Measurements from ENCODE around the gene RNF145.
A peak's percentile ranks its signal among the peaks of the same experiment; 100 is the strongest.

RNF145 gene

DNA sequence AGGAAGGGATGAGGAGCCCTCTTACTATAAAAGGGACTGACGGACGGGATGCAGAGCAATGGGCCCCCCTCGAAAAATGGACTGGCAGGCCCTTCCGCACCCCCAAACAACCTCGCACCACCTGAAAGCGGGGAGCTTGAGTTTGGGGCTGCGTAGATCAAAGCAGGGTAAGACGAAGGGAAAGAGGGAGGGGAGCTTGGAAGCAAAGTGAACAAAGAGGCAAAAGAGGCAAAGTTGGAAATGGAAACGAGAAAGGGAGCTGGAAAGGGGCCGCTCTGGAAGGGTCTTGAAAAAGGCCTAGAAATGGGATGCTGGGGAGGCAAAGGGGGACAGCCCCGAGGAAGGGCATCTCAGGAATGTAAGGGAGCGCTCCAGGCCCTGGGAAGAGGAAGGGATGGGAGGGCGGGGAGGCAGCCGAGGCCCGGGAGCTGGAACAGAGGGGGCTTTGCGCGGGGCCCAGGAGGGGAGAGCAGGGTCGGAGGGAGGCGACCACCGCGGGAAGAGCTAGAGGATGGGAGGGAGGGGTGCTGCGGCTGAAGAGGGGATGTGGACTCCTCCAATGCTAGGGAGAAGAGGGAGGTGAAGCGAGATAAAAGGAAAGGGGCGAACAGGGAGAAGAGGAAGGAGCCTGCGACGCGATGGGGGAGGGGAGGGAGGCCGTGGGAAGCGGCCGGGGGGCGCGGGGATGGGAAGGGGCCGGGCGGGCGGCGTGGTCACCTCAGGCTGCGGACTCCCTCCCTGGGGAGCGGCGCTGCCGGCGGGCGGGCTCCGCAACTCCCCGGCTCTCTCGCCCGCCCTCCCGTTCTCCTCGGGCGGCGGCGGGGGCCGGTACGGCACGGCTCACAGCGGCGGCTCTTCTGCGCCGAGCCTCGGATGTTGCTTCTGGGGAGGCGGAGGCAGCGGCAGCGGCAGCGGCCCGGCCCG is 577 bp downstream of the RNF145 start:
- TF ChIP-seq FOXM1 (IDR thresholded peaks at IDR 0.05; ENCODE audit: borderline replicate concordance) (no peak), NFRKB (IDR thresholded peaks at IDR 0.05) (no peak), ELF4 (IDR thresholded peaks at IDR 0.05) (no peak), LEF1 (IDR thresholded peaks at IDR 0.05; ENCODE audit: borderline replicate concordance) (no peak), SUZ12 (IDR thresholded peaks at IDR 0.05) (no peak), FOXK2 (IDR thresholded peaks at IDR 0.05) (no peak), HDGF (IDR thresholded peaks at IDR 0.05; ENCODE audit: borderline replicate concordance) (no peak), ZNF384 (IDR thresholded peaks at IDR 0.05) (no peak), TARDBP (IDR thresholded peaks at IDR 0.05) (no peak), CTBP1 (IDR thresholded peaks at IDR 0.05; ENCODE audit: borderline replicate concordance) (no peak), BHLHE40 (IDR thresholded peaks at IDR 0.05; ENCODE audit: borderline replicate concordance) (no peak), FOXA1 (IDR thresholded peaks at IDR 0.05) (no peak), SP1 (IDR thresholded peaks at IDR 0.05) (no peak), ARNT (IDR thresholded peaks at IDR 0.05) (no peak), L3MBTL2 (conservative IDR thresholded peaks at IDR 0.05) (no peak)
- TF ChIP-seq, protein P1, sequence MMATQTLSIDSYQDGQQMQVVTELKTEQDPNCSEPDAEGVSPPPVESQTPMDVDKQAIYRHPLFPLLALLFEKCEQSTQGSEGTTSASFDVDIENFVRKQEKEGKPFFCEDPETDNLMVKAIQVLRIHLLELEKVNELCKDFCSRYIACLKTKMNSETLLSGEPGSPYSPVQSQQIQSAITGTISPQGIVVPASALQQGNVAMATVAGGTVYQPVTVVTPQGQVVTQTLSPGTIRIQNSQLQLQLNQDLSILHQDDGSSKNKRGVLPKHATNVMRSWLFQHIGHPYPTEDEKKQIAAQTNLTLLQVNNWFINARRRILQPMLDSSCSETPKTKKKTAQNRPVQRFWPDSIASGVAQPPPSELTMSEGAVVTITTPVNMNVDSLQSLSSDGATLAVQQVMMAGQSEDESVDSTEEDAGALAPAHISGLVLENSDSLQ (IDR thresholded peaks at IDR 0.05): no peak
- no peak for DNase-seq (ENCODE audit: extremely low spot score)
- ChIA-PET CTCF (interaction anchor here (0.6 kb wide), 1 partner anchor 537 kb away, joined by 3 read pairs; no protein-coding TSS in a partner anchor), POLR2A (interaction anchor here (1.4 to 2.0 kb wide), 3 partner anchors 22 to 54 kb away, joined by 4 to 6 read pairs (median 4); no protein-coding TSS in a partner anchor)

DNA sequence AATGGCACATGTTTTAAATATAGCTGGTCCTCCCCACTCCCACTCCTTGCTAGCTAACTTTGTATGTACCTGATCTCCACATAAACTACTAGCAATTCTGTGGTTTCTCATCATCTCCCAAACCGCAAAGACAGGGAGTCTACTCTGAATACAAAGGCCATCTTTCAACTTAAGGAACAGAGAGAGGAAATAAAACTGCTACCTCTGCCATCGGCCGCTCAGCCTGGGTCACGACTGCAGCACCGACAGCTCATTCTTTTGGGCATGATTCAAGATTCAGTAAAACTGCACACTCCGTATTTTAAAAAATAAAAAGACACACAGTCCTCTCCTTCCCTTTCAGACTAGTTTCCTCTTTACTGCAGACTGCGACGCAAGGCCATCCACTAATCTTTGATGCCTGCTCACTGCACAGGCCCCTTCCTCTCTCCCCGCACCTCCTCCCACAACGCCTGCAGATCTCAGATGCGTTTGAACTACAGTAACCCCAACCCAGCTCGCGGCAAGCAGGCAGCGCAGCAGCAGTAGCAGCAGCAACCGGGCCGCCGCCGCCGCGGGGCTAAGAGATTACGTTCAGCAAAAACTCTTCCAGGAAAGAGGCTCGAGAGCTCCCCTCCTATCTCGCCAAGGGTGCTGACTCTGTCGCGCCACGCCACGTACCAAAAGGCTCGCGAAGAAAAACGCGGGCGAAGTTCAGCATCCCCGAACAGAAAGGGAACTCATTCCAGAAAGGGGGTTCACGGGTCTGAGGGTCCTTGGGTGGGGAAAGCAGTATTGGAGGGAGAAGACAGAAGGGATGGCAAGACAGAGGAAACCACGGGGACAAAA is 1.5 kb downstream of the RNF145 start:
- CTCF ChIA-PET: interaction anchor here (0.7 to 2.7 kb wide), 2 partner anchors 45 to 51 kb away, joined by 3 to 10 read pairs; no protein-coding TSS in a partner anchor
- no peak for TF ChIP-seq CTBP1 (IDR thresholded peaks at IDR 0.05; ENCODE audit: borderline replicate concordance)
- peak; percentile 68 for DNase-seq (ENCODE audit: extremely low spot score)
- POLR2A ChIA-PET: interaction anchor here (0.6 to 2.0 kb wide), 5 partner anchors 23 to 82 kb away, joined by 3 to 6 read pairs (median 4); no protein-coding TSS in a partner anchor

DNA sequence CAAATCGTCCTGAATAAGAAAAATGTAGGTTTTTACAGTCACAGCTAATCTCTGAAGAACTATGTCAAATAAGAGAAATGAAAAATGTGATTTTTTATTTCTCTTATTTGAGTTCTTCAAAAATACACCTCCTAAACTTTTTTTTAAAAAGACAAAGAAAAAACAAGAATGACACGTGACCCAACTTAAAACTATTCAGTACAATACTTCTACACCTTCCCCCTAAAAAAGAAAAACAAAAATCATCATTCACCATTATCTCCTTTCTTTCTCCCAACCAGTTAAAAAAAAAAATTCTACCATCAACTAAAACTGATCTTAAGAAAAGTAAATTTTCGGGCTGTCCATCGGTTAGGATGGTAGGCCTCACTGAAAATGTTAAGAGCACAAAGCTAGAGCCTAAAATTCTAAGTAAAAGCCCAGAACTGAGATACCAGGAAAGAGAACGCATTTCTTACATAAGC is 2.1 kb downstream of the RNF145 start:
- DNase-seq (ENCODE audit: extremely low spot score): no peak
- TF ChIP-seq ZNF384 (IDR thresholded peaks at IDR 0.05): no peak
- POLR2A ChIA-PET: interaction anchor here (0.6 to 2.0 kb wide), 4 partner anchors 23 to 83 kb away, joined by 3 to 6 read pairs (median 4); no protein-coding TSS in a partner anchor
- CTCF ChIA-PET: interaction anchor here (0.7 to 2.7 kb wide), 2 partner anchors 44 to 50 kb away, joined by 3 to 10 read pairs; no protein-coding TSS in a partner anchor

DNA sequence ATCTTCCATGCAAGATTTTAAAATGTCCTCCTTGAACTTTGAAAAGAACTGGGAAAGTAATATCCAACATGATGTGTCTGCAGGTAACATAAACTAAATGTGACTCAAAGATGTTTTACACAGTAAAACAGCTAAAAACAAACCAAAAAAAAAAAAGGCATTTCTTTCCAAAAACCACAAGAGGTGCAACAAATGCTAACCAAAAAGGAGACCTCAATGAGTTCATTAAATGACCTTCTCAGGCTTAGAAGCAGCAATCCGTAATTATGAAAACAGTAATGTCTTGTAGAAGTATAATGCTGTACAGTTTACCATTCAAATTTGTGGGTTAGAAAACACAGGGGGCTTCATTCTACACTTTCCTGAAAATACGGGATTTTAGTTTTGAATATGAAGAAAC is 2.5 kb downstream of the RNF145 start:
- POLR2A ChIA-PET: no interaction called here
- TF ChIP-seq SP1 (IDR thresholded peaks at IDR 0.05) (no peak), TARDBP (IDR thresholded peaks at IDR 0.05) (no peak), FOXK2 (IDR thresholded peaks at IDR 0.05) (no peak), ELF4 (IDR thresholded peaks at IDR 0.05) (no peak)
- no peak for DNase-seq (ENCODE audit: extremely low spot score)
- CTCF ChIA-PET: interaction anchor here (0.6 to 2.7 kb wide), 2 partner anchors 50 to 711 kb away, joined by 8 to 10 read pairs; no protein-coding TSS in a partner anchor

DNA sequence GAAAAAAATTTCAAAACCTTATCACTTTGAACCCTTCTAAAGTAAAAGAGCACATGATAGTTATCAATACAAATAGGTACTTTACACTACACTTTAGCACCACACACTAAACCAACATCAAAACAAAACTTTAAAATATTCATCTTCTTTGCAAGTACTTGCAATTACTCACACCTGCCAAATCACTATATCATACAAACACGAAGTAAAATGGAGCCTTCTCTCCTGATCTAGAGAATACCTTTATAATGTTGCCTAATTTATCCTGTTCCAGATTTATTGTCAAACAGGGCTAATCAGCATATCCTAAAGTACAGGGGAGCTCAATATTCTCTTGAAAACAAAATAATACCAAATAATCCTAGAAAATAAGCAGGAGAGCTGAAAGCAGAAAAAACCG is 3.0 kb downstream of the RNF145 start:
- ChIA-PET CTCF (interaction anchor here (0.6 to 2.7 kb wide), 2 partner anchors 49 to 712 kb away, joined by 8 to 10 read pairs; no protein-coding TSS in a partner anchor), POLR2A (no interaction called here)
- DNase-seq (ENCODE audit: extremely low spot score): no peak
- TF ChIP-seq CTBP1 (IDR thresholded peaks at IDR 0.05; ENCODE audit: borderline replicate concordance) (0 out of 2 replicates have a peak, but pooled peaks have one; percentile 11), SP1 (IDR thresholded peaks at IDR 0.05) (no peak)
- TF ChIP-seq, protein P1 (IDR thresholded peaks at IDR 0.05): 0 out of 2 replicates have a peak, but pooled peaks have one; percentile 7

DNA sequence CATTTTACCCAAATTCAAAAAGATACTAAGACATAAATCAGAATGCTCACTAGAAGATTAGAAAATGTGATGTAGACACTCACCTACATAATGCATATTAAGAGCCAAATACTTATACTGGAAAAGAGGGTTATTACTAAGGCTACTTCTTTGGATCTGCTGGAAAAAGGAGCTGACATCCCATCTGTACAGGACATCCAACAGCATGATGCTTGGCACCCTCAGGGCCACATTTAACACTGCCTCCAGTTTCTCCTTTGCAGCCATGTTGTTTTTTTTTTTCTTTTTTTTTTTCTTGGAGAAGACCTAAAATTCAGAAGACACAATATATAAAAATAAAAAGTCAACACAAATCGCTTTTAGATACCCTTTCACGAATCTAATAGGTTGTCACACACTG is 6.0 kb downstream of the RNF145 start:
- ChIA-PET CTCF (no interaction called here), POLR2A (no interaction called here)
- no peak for TF ChIP-seq LEF1 (IDR thresholded peaks at IDR 0.05; ENCODE audit: borderline replicate concordance)
- TF ChIP-seq ARNT (IDR thresholded peaks at IDR 0.05): no peak
- no peak for TF ChIP-seq SUZ12 (IDR thresholded peaks at IDR 0.05)
- TF ChIP-seq FOXM1 (IDR thresholded peaks at IDR 0.05; ENCODE audit: borderline replicate concordance): no peak
- no peak for TF ChIP-seq ELF4 (IDR thresholded peaks at IDR 0.05)
- TF ChIP-seq FOXA1 (IDR thresholded peaks at IDR 0.05): no peak
- no peak for TF ChIP-seq CTBP1 (IDR thresholded peaks at IDR 0.05; ENCODE audit: borderline replicate concordance)
- no peak for TF ChIP-seq FOXK2 (IDR thresholded peaks at IDR 0.05)
- TF ChIP-seq L3MBTL2 (conservative IDR thresholded peaks at IDR 0.05): no peak
- no peak for DNase-seq (ENCODE audit: extremely low spot score)

DNA sequence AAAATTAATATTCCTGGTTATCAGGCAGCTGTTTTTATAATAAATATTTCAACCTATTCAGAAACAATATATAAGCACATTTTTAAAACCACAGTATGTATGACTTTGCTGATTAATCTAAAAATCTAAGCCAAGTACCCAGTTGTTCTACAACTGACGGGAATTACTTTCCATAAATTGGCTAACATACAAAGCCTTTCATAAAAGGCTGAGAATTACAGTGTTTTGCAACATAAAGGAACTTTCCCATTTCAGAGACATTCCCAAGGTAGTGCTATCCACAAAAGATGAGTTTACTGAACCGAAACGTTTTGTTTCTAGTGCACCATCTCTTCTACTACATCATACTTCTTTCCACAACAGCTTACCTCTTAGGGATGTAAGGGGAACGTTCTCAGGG is 7.2 kb downstream of the RNF145 start:
- DNase-seq (ENCODE audit: extremely low spot score): no peak
- ChIA-PET CTCF (interaction anchor here (0.9 kb wide), 1 partner anchor 34 kb away, joined by 3 read pairs; no protein-coding TSS in a partner anchor), POLR2A (no interaction called here)
- no peak for TF ChIP-seq HDGF (IDR thresholded peaks at IDR 0.05; ENCODE audit: borderline replicate concordance)

All from HEK293T (cell line).